HG02798 (cell line): ENCODE results near the gene CCDC60.
A peak's percentile ranks its signal among the peaks of the same experiment; 100 is the strongest.

Source experiments
- ATAC-seq: cut with Tn5 transposase; IDR thresholded peaks from one replicate; pipeline ENCODE4 v1.9.1; 2021; ENCODE audit warnings: mild to moderate bottlenecking; ENCODE audit not compliant: unreplicated experiment, poor library complexity

Gene CCDC60

DNA sequence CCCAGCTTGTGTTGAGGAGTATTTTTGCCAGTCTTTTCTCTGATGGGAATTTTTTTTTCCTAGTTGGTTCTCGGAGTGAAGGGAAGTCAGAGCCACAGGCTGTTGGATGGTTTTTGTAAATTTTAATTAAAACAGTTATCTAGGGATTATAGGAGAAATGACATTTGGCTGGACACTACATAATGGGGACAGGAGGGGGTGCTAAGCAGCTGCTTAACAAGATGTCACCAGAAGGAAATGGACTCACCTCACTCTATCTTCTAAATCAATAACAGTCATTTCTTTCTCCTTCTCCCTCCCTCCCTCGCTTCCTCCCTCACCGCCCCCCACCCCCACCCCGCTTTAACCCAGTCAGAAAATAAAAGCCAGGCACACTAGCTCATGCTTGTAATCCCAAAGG lies 165.7 kb downstream of the CCDC60 start:
- ATAC-seq, result no peak

DNA sequence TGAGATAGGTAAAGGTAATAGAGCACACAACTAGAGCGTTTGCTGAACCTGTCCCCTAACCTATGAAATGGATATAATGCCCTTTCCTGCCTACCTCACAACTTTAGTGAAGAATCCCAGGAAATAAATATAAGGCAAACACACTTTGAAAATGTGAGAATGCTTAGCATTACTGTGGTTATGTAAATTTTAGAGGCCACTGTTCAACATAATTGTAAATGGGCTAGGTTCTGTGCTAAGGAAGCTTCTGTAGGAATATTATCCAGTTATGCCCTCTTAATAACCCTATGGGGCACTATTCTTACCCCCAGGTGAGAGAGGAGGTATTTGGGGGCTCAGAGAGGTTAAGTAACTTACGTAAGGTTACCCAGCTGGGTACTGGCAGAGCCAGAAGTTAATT lies 166.5 kb downstream of the CCDC60 start:
- no peak for ATAC-seq

DNA sequence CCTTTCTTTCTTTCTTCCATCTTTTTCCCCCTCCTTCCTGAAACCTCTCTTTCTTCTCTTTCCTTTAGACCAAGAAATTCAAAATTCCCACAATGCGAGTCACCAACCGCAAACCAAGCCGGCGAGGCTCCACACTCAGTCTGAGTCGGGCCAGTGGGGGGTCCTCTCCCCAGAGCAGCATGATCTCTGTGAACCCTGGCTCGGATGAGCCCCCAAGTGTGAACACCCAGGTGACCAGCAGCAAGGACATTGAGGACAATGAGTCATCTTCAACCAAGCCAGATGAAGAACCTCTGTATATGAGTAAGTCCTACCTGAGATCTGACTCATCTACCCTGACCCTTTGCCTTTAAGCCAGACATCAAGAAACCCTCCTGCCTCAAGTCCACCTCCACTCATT lies 170.5 kb downstream of the CCDC60 start:
- no peak for ATAC-seq

DNA sequence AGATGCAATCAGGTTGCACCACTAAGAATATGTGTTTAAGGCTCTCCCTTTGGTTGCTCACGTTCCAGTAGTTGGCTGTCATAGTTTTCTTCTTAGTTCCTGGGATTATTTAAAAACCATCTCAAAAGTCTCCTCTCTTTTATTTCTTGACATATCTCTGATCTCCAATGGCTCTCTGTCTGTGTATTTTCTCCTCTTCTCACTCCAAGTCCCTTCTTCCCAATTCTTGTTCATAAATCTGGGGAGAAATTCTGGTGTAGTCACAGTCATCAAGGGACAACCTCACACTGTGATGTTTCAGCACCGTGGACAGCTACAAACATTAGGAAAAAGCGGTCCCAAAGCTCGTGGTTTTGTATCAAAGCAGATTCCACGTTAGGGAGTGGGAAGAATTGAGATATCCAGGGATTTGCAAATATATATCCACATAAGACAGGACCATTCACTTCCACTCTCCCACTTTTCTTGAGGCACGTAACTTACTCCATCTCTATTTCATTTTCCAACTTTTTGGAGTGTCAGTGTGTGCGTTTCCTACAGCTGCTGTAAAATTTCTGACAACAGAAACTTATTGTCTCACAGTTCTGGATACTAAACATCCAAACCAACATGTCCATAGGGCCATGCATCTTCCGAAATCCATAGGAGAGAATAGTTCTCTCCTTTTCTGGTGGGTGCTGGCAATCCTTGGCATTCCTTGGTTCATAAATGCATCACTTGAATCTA lies 178.4 kb downstream of the CCDC60 start:
- ATAC-seq, result no peak

DNA sequence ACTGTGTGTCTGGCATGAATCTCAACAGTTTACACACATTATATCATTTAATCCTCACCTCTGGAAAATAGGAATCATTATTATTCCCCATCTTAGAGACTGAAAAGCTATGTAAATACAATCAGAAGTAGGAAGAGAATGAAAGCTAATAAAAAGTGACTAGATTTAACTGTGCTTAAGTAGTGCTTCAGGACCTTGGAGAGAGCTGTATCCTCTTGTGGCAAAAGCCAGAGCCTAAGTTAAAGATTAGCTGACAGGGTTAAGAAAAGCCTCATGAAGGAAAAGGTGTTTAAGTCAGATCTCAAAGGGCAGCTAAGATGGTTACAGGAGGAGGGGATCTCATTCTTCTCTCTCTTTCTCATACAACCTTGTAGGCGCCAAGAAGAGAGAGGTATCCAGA lies 193.7 kb downstream of the CCDC60 start:
- ATAC-seq, result no peak

DNA sequence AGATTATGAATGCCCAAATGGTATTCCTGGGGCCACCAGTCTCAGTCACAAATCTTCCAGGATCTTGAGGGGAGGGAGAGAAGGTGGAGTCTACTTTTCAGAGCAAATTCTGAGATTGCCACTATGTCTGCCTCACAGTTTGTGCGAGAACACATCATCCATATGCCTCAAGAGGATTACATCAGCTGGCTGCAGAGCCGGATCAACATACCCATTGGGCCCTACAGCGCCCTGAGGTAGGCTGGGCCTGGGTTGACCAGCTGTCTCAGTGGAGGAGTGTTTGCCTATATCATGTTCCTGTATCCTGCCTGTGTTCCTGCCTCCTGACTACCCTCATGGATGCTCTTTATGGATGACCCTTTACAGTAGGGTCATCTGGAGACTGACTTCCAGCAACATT lies 205.9 kb downstream of the CCDC60 start:
- no peak for ATAC-seq

DNA sequence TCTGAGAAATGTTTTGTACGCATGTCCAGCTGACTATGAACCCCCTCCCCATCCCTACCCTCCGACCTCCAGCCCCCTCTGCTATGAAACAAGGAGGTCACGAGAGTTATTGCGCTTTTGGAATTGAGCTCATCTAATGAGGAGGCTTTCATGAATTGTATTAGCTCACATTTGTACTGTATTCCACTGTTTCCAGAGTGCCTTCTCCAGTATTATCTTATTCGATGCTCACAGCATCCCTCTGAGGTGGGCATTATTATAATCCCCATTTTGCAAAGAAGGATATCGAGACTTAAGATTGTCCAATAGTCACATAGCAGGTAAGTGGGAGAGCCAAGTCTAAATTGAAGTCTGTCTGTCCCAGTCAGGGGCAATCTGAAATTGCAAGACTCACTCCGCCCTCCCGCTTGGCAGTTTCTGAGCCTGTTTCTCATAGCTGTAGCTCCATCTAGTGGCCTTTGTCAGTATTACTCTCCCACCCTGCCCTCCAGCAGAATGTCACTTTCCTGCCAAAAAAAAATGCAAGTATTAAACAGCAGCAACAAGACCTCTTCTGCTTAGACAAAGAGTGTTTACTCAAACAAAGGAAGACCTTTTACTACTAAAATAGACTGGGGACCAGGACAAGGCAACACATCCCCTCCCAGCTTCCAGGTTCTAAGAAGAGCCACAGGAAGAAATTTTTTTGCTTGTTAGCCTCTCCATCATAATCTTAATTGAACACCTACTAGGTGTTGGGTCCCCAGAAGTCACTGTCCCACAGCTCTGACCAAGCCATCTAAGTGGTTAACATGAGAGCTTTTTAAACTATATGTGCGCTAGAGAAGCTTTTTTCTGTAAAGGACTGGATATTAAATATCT lies 210.5 kb downstream of the CCDC60 start:
- peak; percentile 72 for ATAC-seq

DNA sequence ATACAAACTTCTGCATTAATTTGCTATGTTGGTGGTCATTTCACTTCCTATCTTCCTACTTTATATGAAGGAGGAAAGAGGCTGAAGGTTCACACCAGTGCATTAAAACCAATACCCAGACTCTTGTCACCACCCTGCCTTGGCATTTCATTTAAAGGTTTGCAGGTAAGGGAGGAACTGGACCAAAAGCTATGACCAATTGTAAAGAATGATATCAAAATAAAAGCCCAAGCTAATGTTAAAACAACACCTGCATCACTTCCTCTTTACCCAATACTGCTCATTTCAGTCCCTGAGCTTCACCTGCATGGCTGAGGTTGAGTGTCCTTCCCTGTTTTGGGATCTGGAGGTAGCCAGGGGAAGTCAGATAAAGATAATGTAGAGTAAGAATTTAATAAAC lies 211.8 kb downstream of the CCDC60 start:
- no peak for ATAC-seq

DNA sequence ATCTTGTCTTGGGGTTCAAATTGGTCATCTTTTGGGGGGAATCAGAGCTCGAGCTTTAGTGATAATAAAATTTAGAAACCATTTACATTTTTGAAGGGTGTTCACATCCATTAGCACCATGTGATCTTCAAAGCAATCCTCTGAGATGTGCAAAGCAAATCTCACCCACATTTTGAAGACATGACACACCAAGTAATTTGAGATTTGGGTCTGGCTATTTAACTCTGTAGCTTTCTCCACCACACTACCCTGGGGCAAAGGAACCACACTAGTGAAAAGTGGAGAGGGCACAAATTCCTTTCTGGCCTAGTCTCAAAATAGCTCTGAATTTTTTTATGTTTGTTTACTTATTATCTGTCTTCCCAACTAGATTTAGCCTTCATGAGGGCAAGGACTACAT lies 212.5 kb downstream of the CCDC60 start:
- no peak for ATAC-seq

DNA sequence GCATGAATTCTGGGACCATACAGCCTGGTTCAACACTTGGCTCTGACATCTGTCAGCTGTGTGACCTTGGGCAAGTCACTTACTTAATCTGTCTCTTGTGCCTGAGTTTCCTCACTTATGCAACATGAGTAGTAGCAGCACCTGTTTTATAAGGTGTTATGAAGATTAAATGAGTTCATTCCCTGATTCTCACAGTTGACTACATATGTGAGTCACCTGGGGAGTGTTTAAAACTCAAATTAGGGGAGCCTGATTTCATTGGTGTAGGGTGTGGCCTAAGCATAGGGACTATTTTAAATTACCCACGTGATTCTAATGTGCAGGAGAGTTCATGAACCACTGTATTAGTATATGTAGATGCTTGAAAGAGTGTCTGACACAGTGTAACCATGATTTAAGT lies 222.3 kb downstream of the CCDC60 start:
- ATAC-seq, result no peak

DNA sequence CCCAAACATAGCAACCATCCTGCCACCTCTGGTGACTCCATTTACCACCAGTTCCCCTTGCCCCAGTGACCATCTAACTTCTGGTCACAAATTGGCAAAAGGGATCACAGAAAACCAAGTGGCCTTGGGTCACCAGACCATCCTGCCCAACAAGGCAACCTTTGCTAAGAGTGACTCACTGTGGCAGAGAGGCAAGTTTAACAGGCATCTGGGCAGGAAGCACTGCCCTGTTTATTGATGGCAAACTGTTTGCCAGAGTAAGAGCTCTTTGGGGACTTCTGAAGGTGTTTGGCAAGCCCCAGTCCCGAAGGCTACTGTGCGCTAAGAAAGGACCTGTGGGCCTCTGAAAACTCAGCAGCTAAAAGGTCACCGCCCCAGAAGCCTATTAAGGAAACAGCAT lies 230.9 kb downstream of the CCDC60 start:
- no peak for ATAC-seq

DNA sequence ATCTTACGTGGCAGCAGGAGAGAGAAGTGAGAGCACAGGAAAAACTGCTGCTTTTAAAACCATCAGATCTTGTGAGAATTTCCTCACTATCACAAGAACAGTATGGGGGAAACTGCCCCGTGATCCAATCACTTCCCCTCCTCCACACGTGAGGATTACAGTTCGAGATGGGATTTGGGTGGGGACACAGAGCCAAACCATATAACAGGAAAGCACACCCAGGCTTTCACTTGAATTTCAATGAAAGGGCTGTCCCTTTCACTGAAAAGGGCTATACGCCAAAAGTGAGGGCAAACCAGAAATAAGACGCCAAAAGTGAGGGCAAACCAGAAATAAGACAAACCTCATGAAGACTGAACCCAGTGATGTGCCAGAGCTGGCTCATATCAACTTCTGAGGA lies 236.2 kb downstream of the CCDC60 start:
- no peak for ATAC-seq

DNA sequence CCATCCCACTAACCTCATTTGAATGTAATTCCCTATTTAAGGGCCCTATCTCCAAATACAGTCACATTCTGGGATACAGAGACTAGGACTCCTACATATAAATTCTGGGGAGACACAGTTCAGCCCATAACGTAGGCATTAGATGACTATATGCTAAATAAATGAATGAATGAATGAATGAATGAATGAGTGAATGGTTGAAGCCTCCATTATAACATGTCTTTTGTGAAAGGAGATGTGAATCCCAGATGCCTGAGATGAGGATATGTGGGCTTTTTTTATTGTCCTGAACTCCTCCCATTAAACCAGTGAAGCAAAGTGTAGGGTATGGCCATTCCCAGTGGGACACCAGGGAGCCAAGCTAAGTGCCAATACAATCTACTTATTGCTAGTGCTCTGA lies 238.6 kb downstream of the CCDC60 start:
- no peak for ATAC-seq

DNA sequence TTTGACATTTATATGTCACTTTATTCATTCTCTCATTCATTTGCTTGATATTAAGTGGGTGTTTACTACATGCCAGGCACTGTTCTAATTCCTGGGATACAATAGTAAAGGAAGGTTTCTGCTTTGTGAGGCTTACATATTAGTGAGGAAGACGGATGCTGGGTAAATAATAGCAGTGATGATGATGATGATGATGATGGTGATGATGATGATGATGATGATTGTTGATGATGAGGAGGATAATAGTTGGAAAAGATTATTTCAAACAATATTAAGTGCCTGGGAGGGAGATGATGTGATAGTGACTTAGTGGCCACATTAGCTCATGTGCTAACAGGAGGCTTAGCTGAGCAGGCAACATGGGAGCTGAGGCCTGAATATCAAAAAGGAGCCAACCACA lies 239.7 kb downstream of the CCDC60 start:
- no peak for ATAC-seq

DNA sequence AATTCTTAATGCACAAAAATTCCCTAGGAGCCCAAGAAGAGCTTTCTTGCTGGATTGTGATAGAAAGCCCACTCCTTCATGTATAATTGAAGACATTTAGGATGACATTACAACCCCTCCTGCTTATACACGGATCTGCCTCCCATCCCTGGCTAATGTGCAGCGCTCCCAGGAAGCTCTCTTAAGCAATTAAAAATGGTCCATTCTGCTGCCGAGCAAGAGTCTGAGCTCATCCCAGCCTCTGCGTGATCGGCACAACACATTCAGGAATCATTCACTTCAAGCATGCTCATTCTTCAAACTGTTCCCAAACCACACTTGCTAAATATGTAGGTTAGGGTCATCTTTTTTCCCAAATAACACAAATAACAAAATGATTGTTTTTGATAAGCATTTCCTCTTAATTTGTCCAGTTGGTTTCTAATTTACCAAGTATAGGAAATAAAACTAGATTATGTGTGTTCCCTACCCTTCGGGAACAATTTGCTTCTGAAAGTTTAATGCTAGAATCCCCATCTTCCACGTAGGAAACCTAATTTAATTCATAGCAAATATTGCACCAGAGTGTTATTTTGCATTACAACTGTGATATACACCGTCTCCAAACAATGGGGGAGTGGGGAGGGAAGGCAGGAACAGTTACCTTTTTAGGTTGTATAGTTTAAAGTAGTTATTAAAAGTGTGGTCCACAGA lies 241.7 kb downstream of the CCDC60 start:
- ATAC-seq, result no peak

DNA sequence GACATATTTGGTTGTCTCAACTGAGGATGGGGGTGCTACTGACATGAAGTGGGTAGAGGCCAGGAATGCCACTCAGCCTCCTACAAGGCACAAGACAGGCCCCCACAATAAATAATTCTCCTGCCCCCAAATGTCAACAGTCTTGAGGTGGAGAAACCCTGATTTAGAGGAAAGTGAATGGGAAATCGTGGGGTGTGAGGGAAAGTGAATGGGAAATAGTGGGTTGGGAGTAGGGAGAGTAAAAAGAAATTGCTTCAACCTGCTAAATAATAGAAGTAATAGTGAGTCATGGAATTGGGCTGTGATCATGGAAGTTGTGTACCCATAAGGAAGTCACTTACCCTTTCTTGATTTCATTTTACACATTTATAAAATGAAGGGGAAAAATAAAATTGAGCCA lies 242.4 kb downstream of the CCDC60 start:
- no peak for ATAC-seq

DNA sequence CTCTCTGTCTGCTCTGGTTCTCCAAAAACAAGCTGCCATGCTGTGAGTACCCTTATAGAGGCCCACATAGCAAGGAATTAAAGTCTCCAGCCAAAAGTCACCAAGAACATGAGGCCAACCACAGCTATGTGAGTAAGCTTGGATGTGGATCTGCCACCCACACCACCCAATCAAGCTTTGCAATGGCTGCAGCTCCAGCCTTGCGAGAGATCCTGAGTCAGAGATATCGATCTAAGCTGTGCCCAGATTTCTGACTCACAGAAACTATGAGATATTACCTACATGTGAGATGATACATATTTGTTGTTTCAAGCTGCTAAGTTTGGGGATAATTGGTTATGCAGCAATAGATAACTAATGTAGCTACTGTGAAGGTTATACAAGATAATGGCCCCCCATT lies 243.6 kb downstream of the CCDC60 start:
- no peak for ATAC-seq

DNA sequence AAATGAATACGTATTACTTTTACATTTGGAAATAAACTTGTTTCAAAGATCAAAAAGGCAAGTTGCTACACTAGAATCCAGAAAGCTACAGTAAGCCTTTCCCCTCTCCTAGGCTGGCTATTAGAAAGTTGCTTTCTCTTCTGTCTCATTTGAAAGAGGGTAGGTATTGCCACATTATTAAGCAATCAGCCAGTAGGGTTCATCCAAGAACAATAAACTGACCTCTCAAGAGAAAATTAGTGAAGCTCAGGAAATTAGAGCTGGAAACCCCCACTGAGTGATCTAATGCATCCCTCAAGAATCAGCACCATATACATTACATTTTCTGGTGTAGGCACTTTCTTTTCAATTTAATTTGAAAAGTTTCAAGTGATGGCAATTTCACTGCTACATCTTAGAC lies 254.6 kb downstream of the CCDC60 start:
- ATAC-seq, result no peak

DNA sequence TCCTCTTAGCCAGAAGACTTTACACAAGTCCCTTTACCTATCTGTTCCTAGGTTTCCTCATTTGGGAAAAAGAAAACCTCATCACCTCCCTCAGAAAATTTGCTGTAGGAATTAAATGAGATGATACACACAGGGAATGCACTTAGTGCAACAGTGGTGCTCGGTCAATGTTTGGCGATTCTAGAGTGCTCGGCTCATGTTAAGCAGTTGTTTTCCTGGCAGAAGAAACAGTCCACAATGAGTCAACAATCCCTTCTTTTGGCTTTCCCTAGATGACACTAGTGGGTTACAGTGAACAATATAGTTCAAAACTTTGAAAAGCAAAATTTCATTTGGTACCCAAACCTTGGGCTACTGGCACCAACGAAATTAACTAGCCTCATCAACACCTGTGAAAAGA lies 255.1 kb downstream of the CCDC60 start:
- ATAC-seq, result no peak
